Cardiac muscle cell (in vitro differentiated cells and primary cell): ENCODE data around the gene P2RX7. TPM values are rescaled to one million over a fixed set of nuclear protein-coding genes. Genes with fewer than 3 reads are reported as not detected.
"Not testable (repeated sequence)": the region's sequence is repeated elsewhere in the genome, so short reads cannot be mapped to it uniquely, and the experiment has no call there.

ENCODE experiments used
- DNase-seq, 2 donors: peaks; one replicate each; pipeline versions ENCODE4 v3.0.0 to v3.0.0-alpha.2; 2010 to 2017; ENCODE audit warnings: low read depth in 1 of 2, low spot score in 1 of 2
- H3K27ac ChIP-seq: fragments of 200-600 bp; sonication (generic); 2 replicates; pipeline ENCODE4 v1.5.1; 2016
- H3K27me3 ChIP-seq: fragments of 200-600 bp; sonication (generic); 2 replicates; pipeline ENCODE4 v1.6.0; 2016; ENCODE audit warnings: control low read depth
- H3K36me3 ChIP-seq: fragments of 200-600 bp; sonication (generic); 2 replicates; pipeline ENCODE4 v1.5.1; 2016; ENCODE audit warnings: control low read depth
- H3K4me1 ChIP-seq: fragments of 200-600 bp; sonication (generic); 2 replicates; pipeline ENCODE4 v1.8.1; 2017; ENCODE audit warnings: low read depth, mild to moderate bottlenecking, mixed run types
- H3K4me3 ChIP-seq: fragments of 200-600 bp; sonication (generic); 2 replicates; pipeline ENCODE4 v1.5.1; 2016; ENCODE audit warnings: mild to moderate bottlenecking
- H3K9me3 ChIP-seq: fragments of 200-600 bp; sonication (generic); 2 replicates; pipeline ENCODE4 v1.5.1; 2017; ENCODE audit warnings: low read depth, mild to moderate bottlenecking, control low read depth
- polyA plus RNA-seq: library from polyadenylated mRNA; unstranded; fragments of >200 nt; fragmentation: Nextera tagmentation; extraction: Ambion mirVana; gene quantifications from 2 replicates; pipeline ENCODE4 v1.2.1, GENCODE V29; 2016
- total RNA-seq: library from RNA; depleted of rRNA; stranded (reverse); fragments of >200 nt; gene quantifications from 2 replicates; pipeline ENCODE4 v1.2.3, GENCODE V29; 2016
- TF ChIP-seq, protein P1 (sequence below): IDR thresholded peaks from 2 replicates; pipeline ENCODE4 v1.5.1; 2012; ENCODE audit warnings: low read depth, mild to moderate bottlenecking, low read length

P2RX7 gene
- total and polyA plus RNA-seq, 2 experiments from 2014 or later, result 0.03 to 0.65 TPM

DNA sequence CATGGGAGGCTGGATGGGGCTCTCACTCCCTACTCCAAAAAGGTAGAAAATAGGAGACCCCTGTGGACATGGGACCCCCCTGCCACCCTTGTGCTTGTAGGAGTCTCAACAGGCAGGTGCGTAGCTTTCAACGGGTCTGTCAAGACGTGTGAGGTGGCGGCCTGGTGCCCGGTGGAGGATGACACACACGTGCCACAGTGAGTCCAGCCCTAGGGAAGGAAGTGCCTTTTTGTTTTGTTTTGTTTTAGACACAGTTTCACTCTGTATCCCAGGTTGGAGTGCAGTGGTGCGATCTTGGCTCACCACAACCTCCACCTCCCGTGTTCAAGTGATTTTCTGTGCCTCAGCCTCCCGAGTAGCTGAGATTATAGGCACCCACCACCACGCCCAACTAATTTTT, 90.2 kb downstream of the P2RX7 start:
- no peak for DNase-seq
- H3K36me3 ChIP-seq, result peaks cover 2% of the 10 kb centered on the region
- no peaks in the 10 kb centered on the region for H3K27me3 ChIP-seq
- no peaks in the 10 kb centered on the region for H3K9me3 ChIP-seq
- no peak overlapping the region for H3K27ac ChIP-seq
- TF ChIP-seq, protein P1, sequence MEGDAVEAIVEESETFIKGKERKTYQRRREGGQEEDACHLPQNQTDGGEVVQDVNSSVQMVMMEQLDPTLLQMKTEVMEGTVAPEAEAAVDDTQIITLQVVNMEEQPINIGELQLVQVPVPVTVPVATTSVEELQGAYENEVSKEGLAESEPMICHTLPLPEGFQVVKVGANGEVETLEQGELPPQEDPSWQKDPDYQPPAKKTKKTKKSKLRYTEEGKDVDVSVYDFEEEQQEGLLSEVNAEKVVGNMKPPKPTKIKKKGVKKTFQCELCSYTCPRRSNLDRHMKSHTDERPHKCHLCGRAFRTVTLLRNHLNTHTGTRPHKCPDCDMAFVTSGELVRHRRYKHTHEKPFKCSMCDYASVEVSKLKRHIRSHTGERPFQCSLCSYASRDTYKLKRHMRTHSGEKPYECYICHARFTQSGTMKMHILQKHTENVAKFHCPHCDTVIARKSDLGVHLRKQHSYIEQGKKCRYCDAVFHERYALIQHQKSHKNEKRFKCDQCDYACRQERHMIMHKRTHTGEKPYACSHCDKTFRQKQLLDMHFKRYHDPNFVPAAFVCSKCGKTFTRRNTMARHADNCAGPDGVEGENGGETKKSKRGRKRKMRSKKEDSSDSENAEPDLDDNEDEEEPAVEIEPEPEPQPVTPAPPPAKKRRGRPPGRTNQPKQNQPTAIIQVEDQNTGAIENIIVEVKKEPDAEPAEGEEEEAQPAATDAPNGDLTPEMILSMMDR, result no peak
- no peaks in the 10 kb centered on the region for H3K4me1 ChIP-seq
- H3K4me3 ChIP-seq, result no peak overlapping the region

DNA sequence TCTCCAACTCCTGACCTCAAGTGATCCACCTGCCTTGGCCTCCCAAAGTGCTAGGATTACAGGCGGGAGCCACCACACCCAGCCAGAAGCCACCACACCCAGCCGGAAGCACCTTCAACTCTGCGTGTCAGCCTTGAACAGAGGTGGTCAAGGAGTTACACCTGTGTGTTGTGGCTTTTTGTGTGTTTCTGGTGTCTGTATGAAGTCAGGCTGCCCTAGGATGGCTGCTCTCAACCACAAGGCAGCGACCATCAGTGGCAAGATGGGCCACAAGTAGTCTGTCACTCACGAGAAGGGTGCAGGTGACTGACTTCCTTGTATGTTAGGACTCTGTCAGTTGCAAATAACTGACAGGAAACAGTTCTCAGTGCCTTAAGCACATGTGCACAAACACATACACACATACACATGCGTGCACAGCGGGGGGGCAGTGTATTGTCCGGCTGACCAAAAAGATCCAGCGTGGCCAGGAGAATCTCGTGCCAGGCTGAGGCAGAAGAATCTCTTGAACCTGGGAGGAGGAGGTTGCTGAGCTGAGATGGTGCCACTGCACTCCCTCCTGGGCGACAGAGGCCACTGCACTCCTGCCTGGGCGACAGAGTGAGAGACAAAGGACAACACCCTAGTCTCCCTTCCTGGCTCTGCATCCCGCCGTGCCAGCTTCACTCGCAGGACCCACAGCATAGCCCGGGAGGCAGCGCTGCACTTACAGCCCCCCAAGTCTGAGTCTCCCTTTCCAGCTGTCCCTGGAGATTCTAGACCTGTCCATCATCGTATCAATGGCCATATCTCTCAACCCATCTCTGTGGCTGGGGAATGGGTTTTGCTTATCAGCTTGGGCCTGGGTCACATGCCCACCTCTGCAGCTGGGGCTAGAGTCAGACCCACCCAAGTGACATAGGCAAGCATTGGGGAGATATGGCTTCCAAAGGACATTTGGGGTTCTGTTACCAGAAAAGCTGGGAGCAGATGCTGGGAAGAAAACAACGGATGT, 90.9 kb downstream of the P2RX7 start:
- H3K27ac ChIP-seq, result no peak overlapping the region
- H3K36me3 ChIP-seq, result peaks cover 2% of the 10 kb centered on the region
- H3K9me3 ChIP-seq, result no peaks in the 10 kb centered on the region
- DNase-seq, result no peak
- TF ChIP-seq, protein P1, result no peak
- H3K4me3 ChIP-seq, result no peak overlapping the region
- H3K27me3 ChIP-seq, result no peaks in the 10 kb centered on the region
- H3K4me1 ChIP-seq, result no peaks in the 10 kb centered on the region

DNA sequence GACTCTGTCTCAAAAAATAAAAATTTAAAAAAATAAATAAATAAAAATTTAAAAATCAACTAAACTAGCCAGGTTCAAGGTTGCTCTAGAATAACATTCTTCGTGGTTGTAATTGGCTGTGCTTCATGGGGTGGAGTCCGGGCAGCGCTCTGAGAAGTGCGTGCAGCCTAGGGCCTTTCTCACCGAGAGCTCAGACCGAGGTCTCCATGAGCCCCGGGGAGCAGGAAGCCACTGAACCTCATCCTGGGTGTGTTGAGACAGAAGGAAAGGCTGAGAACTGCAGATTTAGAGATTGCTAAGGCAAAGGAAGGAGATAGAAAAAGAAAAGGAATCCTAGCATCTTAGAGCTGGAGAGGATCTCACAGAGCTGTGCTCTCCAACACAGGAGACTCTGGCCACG, 91.9 kb downstream of the P2RX7 start:
- no peaks in the 10 kb centered on the region for H3K27me3 ChIP-seq
- TF ChIP-seq, protein P1, result no peak
- DNase-seq, result no peak

DNA sequence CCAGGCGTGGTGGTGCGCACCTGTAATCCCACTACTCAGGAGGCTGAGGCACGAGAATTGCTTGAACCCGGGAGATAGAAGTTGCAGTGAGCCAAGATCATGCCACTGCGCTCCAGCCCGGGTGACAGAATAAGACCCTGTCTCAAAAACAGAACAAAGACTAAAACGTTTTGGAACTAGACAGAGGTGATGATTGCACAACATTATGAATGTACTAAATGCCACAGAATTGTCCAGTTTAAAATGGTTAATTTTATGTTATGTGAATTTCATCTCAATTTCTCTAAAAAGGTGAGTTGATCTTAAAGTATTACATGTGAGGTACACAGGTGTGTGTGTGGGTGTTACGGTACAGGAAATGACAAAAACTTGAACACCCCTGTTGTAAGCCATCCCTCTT, 93.7 kb downstream of the P2RX7 start:
- Histone ChIP-seq H3K36me3 (peaks cover 2% of the 10 kb centered on the region), H3K4me3 (no peak overlapping the region), H3K9me3 (no peaks in the 10 kb centered on the region), H3K27me3 (no peaks in the 10 kb centered on the region), H3K27ac (no peak overlapping the region), H3K4me1 (no peaks in the 10 kb centered on the region)
- TF ChIP-seq, protein P1, result no peak
- no peak for DNase-seq

More for the DNA sequence above, 91.9 kb downstream of the P2RX7 start:
- Histone ChIP-seq H3K4me3 (no peak overlapping the region), H3K27ac (no peak overlapping the region), H3K36me3 (peaks cover 2% of the 10 kb centered on the region), H3K4me1 (no peaks in the 10 kb centered on the region), H3K9me3 (no peaks in the 10 kb centered on the region)

DNA sequence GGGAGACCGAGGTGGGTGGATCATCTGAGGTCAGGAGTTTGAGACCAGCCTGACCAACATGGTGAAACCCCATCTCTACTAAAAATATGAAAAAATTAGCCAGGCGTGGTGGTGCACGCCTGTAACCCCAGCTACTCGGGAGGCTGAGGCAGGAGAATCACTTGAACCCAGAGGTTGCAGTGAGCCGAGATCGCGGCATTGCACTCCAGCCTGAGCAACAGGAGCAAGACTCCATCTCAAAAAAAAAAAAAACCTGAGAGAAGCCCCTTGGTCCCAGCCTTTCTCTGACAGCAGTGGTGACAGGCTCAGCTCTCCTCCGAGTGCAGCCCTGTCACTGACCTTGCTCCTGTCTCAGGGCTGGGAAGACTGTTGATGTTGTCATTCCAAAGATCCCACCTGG, 94.2 kb downstream of the P2RX7 start:
- not testable (repeated sequence) for H3K27me3 ChIP-seq, H3K4me1 ChIP-seq, DNase-seq, H3K4me3 ChIP-seq, H3K9me3 ChIP-seq, H3K27ac ChIP-seq, H3K36me3 ChIP-seq

DNA sequence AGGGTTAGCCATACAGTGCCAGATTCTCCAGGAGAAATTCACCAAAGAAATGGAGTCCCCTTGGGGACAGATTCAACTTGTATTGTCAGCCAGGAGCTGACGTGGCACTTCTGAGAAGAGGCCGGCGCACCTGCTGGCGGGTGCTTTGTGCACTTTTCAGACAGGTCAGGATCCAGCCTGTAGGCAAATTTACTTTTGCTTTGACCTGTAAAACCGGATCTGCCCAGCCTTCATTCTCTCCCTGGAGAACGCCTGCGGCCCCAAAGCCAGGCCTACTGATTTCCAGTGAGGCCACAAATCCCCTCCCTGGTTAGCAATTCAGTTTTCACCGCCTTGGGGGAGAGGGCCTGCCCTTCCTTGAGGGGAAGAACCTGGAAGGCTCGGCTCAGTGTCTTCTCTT, 94.6 kb downstream of the P2RX7 start:
- Histone ChIP-seq H3K4me1 (no peaks in the 10 kb centered on the region), H3K27ac (no peak overlapping the region), H3K27me3 (no peaks in the 10 kb centered on the region), H3K9me3 (no peaks in the 10 kb centered on the region), H3K4me3 (no peak overlapping the region), H3K36me3 (peaks cover 2% of the 10 kb centered on the region)
- DNase-seq, result no peak
- TF ChIP-seq, protein P1, result no peak
